ENCODE measurements around the gene PRR23E. TPM values are rescaled to one million over a fixed set of nuclear protein-coding genes. Genes with fewer than 3 reads are reported as not detected.

Gene PRR23E
- total and polyA plus RNA-seq, 4 donors: not detected

DNA sequence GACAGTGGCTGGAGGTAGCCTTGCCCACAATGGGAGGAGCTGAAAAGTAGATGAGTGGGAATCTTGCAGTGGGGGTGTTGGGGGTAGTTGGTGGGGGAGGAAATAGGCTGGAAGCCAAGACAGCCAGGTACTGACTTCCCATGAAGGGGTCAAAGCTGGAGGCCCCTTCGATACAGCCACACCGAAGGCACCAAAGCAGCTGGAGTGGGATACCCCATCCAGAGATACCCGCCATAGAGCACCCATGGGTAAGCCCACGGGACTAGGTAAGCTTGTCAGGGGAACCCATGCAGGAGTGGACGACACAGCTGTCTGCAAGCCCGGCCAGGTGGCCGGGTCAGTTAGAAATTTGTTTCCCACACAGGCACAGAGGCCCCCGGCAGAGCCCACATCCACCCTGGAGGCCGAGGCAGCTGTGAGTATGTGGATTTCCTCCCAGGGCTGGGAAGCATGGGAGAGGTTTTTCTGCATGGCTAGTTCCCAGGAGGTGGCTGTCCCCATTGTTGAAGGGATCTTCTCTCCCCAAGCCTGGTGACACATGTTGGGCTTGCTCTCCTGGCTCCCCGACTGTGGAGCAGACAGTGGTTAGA is 28.6 kb downstream of the PRR23E start:
- 84% methylated on average over 9 of the region's 10 CpGs for WGBS (ENCODE audit: insufficient coverage)
- DNase-seq (ENCODE audit: low read depth in 4 of 6, low spot score in 6 of 6): no peak
- no peaks in the 10 kb centered on the region for H3K27me3 ChIP-seq (ENCODE audit: control insufficient read depth, insufficient read depth, low read length)

DNA sequence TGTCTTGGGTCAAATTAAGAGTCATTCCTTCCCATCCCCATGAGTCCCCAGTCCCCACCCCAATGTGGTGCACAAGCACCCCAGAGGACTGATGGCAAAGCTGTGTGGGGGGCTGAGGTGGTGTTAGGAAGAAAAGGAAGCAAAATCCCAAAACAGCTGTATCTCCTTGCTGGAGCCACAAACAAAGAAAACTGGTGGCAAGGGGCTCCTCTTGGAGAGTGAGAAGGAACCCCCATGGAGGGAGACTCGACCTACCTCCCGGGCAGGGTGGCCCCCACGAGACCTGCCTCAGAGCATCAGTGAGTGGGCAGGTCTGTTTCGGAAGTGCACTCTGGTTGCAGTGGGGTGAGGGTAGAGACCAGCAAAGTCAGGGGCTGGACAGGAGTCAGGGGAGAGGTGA is 29.2 kb downstream of the PRR23E start:
- WGBS (ENCODE audit: insufficient coverage): 96% methylated on average over 4 of the region's 4 CpGs

More for the DNA sequence above, 28.6 kb downstream of the PRR23E start:
- no peak overlapping the region for H3K4me3 ChIP-seq (ENCODE audit: low read depth, low read length)
- H3K36me3 ChIP-seq (ENCODE audit: control insufficient read depth, insufficient read depth, low read length): no peaks in the 10 kb centered on the region
- H3K9me3 ChIP-seq (ENCODE audit: control insufficient read depth, insufficient read depth, low read length): peaks cover 3% of the 10 kb centered on the region
- no peak overlapping the region for H3K27ac ChIP-seq (ENCODE audit: low read depth, low read length)
- peaks cover 5% of the 10 kb centered on the region for H3K4me1 ChIP-seq (ENCODE audit: control insufficient read depth, insufficient read depth, low read length)

DNA sequence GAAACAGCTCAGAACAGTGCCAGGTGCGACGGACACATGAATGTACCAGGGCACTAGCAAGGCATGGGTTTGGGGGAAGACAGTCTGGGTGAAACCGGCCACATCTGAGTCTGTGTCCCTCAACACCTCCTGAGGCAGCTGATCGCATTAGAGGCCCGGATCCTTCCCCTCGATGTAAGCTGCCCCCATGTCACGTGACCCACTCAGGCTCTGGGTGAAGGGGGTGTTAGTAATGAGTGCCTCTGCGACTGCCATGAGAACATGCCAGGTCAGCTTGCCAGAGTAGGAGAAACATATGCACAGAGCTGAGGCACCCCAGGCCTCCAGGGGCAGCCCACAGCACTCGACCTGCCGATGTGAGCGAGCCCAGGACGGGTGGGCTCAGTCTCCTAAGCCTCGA is 29.7 kb downstream of the PRR23E start:
- H3K27me3 ChIP-seq (ENCODE audit: control insufficient read depth, insufficient read depth, low read length): no peaks in the 10 kb centered on the region

More for the DNA sequence above, 29.2 kb downstream of the PRR23E start:
- Histone ChIP-seq H3K4me3 (ENCODE audit: low read depth, low read length) (no peak overlapping the region), H3K4me1 (ENCODE audit: control insufficient read depth, insufficient read depth, low read length) (peaks cover 5% of the 10 kb centered on the region), H3K27me3 (ENCODE audit: control insufficient read depth, insufficient read depth, low read length) (no peaks in the 10 kb centered on the region), H3K36me3 (ENCODE audit: control insufficient read depth, insufficient read depth, low read length) (no peaks in the 10 kb centered on the region), H3K27ac (ENCODE audit: low read depth, low read length) (no peak overlapping the region), H3K9me3 (ENCODE audit: control insufficient read depth, insufficient read depth, low read length) (peaks cover 3% of the 10 kb centered on the region)
- no peak for DNase-seq (ENCODE audit: low read depth in 4 of 6, low spot score in 6 of 6)

DNA sequence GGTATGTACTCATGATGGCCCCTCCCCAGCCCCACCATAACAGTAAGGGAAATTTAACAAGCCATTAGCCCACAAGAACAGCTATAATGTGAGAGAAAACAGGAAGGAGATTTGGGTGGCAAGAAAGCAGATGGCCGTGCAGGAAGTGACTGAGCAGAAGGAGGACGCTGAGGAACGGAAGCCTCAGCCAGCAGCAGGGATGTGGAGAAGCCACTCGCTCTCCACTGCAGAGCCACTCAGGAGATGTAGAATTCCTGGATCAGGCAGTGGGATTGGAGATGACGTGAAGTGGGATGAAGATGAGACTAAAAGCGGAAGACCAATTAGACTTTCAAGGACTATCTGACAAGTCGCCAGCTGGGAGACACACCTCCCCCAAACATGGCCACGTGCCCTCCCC is 31.2 kb downstream of the PRR23E start:
- no peak for DNase-seq (ENCODE audit: low read depth in 4 of 6, low spot score in 6 of 6)
- Histone ChIP-seq H3K27ac (ENCODE audit: low read depth, low read length) (no peak overlapping the region), H3K4me1 (ENCODE audit: control insufficient read depth, insufficient read depth, low read length) (peaks cover 5% of the 10 kb centered on the region), H3K27me3 (ENCODE audit: control insufficient read depth, insufficient read depth, low read length) (no peaks in the 10 kb centered on the region), H3K9me3 (ENCODE audit: control insufficient read depth, insufficient read depth, low read length) (peaks cover 3% of the 10 kb centered on the region), H3K4me3 (ENCODE audit: low read depth, low read length) (no peak overlapping the region), H3K36me3 (ENCODE audit: control insufficient read depth, insufficient read depth, low read length) (no peaks in the 10 kb centered on the region)
- 81% methylated on average over 3 of the region's 8 CpGs for WGBS (ENCODE audit: insufficient coverage)

More for the DNA sequence above, 29.7 kb downstream of the PRR23E start:
- Histone ChIP-seq H3K4me3 (ENCODE audit: low read depth, low read length) (no peak overlapping the region), H3K27ac (ENCODE audit: low read depth, low read length) (no peak overlapping the region), H3K4me1 (ENCODE audit: control insufficient read depth, insufficient read depth, low read length) (peaks cover 5% of the 10 kb centered on the region), H3K36me3 (ENCODE audit: control insufficient read depth, insufficient read depth, low read length) (no peaks in the 10 kb centered on the region), H3K9me3 (ENCODE audit: control insufficient read depth, insufficient read depth, low read length) (peaks cover 3% of the 10 kb centered on the region)
- 84% methylated on average over 13 of the region's 13 CpGs for WGBS (ENCODE audit: insufficient coverage)
- no peak for DNase-seq (ENCODE audit: low read depth in 4 of 6, low spot score in 6 of 6)

DNA sequence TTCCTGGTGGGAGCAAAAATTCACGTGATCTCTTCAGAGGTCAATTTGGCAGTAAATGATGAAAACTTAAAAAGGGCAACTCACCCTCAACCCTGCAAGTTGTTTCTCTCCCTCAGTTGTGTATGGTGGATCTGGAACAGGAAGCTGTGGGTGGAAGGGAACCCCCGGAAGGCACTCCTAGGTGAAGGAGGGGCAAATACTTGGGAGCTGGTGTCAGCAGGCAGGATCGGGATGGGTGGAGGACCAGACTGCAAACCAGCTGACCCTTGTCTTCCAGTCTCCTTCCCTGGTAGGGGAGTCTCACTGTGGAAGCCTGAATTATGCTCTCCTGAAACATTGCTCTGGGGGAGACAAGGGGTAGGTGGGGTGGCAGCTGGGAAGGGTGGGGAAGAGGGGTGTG is 33.5 kb downstream of the PRR23E start:
- Histone ChIP-seq H3K36me3 (ENCODE audit: control insufficient read depth, insufficient read depth, low read length) (no peaks in the 10 kb centered on the region), H3K4me1 (ENCODE audit: control insufficient read depth, insufficient read depth, low read length) (no peaks in the 10 kb centered on the region), H3K27ac (ENCODE audit: low read depth, low read length) (no peak overlapping the region), H3K27me3 (ENCODE audit: control insufficient read depth, insufficient read depth, low read length) (no peaks in the 10 kb centered on the region), H3K9me3 (ENCODE audit: control insufficient read depth, insufficient read depth, low read length) (peaks cover 3% of the 10 kb centered on the region), H3K4me3 (ENCODE audit: low read depth, low read length) (no peak overlapping the region)
- no peak for DNase-seq (ENCODE audit: low read depth in 4 of 6, low spot score in 6 of 6)
- WGBS (ENCODE audit: insufficient coverage): 89% methylated on average over 2 of the region's 3 CpGs

DNA sequence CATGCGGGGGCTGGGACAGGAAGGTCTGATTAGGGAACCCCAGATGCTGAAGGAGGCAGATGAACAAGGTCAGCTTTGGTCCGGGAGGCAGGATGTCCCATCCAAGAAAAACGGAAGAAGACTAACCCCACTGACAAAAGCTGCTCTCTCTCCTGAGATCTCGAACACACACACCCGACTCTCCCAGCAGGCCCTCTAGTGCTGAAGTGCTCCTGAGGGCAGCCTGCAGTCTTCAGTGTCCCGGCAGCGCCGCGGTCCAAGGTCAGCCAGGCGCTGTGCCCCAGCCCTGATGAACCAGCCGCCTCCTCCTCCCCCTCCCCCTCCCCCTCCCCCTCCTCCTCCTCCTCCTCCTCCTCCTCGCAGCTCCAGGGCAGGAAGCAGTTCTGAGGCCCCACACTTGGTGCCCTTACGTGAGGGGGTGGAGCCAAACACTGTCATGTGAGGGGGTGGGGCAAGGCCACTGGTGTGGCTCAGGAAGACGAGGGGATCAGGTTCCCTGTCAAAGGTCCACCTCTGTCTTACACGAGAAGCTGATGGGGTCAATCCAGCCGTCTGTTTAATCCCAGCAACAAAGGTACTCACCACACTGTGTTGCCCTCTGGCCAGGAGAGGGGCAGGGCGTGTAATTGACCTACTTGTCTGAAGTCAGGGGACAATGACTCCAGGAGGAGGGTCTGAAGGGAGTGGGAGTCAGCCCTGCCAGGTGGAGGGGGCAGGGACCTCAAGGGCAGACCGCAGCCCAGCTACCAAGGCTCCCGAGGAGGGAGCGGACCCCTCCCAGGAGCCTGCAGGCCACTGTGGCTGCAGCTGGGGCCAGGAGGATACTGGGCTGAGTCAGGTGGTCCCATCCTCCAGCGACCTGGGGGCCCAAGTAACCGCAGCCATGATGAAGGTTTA is 34.3 kb downstream of the PRR23E start:
- no peaks in the 10 kb centered on the region for H3K36me3 ChIP-seq (ENCODE audit: control insufficient read depth, insufficient read depth, low read length)
- H3K4me1 ChIP-seq (ENCODE audit: control insufficient read depth, insufficient read depth, low read length): no peaks in the 10 kb centered on the region
- WGBS (ENCODE audit: insufficient coverage): 52% methylated on average over 12 of the region's 22 CpGs
- H3K27me3 ChIP-seq (ENCODE audit: control insufficient read depth, insufficient read depth, low read length): no peaks in the 10 kb centered on the region
- no peak overlapping the region for H3K27ac ChIP-seq (ENCODE audit: low read depth, low read length)
- DNase-seq (ENCODE audit: low read depth in 4 of 6, low spot score in 6 of 6): no peak
- H3K9me3 ChIP-seq (ENCODE audit: control insufficient read depth, insufficient read depth, low read length): peaks cover 3% of the 10 kb centered on the region
- H3K4me3 ChIP-seq (ENCODE audit: low read depth, low read length): no peak overlapping the region

DNA sequence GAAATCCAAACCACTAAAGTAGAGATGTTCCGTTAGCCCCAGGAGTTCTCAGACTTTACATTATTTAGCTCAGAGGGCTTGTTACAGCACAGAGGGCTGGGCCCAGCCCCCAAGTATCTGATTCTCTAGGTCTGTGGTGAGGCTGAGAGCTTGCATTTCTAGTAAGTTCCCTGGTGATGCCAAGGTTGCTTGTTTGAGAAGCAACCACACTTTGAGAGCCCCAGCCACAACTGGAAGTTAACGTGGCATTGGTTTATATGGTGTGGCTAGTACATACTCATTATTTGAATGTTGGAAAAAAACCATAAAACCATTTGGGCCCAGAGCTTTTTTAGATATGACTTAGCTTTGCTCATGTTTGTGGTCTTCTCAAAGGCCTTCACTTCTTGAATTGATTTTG is 35.9 kb downstream of the PRR23E start:
- Histone ChIP-seq H3K27ac (ENCODE audit: low read depth, low read length) (no peak overlapping the region), H3K4me1 (ENCODE audit: control insufficient read depth, insufficient read depth, low read length) (no peaks in the 10 kb centered on the region), H3K36me3 (ENCODE audit: control insufficient read depth, insufficient read depth, low read length) (no peaks in the 10 kb centered on the region), H3K27me3 (ENCODE audit: control insufficient read depth, insufficient read depth, low read length) (no peaks in the 10 kb centered on the region), H3K4me3 (ENCODE audit: low read depth, low read length) (no peak overlapping the region), H3K9me3 (ENCODE audit: control insufficient read depth, insufficient read depth, low read length) (peaks cover 3% of the 10 kb centered on the region)
- 92% methylated on average over 1 of the region's 2 CpGs for WGBS (ENCODE audit: insufficient coverage)
- DNase-seq (ENCODE audit: low read depth in 4 of 6, low spot score in 6 of 6): no peak

DNA sequence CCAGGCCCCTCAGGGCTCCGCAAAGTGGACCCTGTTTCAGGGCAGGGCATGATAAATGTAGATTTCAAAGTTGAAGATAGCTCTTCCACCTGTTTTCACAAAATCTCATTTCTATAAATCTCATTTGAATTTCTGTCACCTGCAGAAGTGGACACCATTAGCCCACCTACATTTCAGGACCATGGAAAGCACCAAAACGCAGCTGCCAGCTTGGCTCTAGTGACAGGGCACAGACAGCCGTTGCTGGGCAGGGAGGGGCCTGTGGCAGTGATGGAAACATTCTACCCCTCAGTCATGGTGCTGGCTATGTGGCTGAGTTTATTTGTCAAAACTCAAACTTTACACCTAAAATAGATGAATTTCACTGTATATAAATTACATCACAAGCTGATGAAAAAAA is 40.4 kb downstream of the PRR23E start:
- H3K9me3 ChIP-seq (ENCODE audit: control insufficient read depth, insufficient read depth, low read length): no peaks in the 10 kb centered on the region
- no peaks in the 10 kb centered on the region for H3K4me1 ChIP-seq (ENCODE audit: control insufficient read depth, insufficient read depth, low read length)
- no peak for DNase-seq (ENCODE audit: low read depth in 4 of 6, low spot score in 6 of 6)
- WGBS (ENCODE audit: insufficient coverage): no CpG with 5 or more reads among the region's 3 CpGs
- no peaks in the 10 kb centered on the region for H3K36me3 ChIP-seq (ENCODE audit: control insufficient read depth, insufficient read depth, low read length)
- no peaks in the 10 kb centered on the region for H3K27me3 ChIP-seq (ENCODE audit: control insufficient read depth, insufficient read depth, low read length)
- H3K4me3 ChIP-seq (ENCODE audit: low read depth, low read length): no peak overlapping the region
- no peak overlapping the region for H3K27ac ChIP-seq (ENCODE audit: low read depth, low read length)

DNA sequence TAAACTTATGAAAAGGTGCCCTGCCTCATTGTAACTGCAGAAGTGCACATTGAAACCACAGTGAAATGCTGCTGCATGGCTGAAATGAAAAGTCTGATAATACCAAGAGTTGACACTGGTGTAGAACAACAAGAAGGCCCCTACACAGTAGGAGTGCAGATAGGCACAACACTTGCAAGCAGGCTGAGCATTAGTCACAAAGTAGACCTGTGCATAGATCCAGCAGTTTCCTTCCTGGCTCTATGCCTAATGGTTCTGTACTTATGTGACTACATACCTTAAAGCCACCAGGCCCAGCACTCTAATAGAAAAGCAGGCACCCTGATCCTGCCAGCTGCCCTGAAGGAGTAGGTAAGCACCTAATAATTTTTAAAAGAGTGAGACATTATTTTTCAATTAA is 41.8 kb downstream of the PRR23E start:
- no peaks in the 10 kb centered on the region for H3K36me3 ChIP-seq (ENCODE audit: control insufficient read depth, insufficient read depth, low read length)
- no peak overlapping the region for H3K4me3 ChIP-seq (ENCODE audit: low read depth, low read length)
- no peaks in the 10 kb centered on the region for H3K4me1 ChIP-seq (ENCODE audit: control insufficient read depth, insufficient read depth, low read length)
- H3K9me3 ChIP-seq (ENCODE audit: control insufficient read depth, insufficient read depth, low read length): no peaks in the 10 kb centered on the region
- DNase-seq (ENCODE audit: low read depth in 4 of 6, low spot score in 6 of 6): no peak
- no peaks in the 10 kb centered on the region for H3K27me3 ChIP-seq (ENCODE audit: control insufficient read depth, insufficient read depth, low read length)
- H3K27ac ChIP-seq (ENCODE audit: low read depth, low read length): no peak overlapping the region

DNA sequence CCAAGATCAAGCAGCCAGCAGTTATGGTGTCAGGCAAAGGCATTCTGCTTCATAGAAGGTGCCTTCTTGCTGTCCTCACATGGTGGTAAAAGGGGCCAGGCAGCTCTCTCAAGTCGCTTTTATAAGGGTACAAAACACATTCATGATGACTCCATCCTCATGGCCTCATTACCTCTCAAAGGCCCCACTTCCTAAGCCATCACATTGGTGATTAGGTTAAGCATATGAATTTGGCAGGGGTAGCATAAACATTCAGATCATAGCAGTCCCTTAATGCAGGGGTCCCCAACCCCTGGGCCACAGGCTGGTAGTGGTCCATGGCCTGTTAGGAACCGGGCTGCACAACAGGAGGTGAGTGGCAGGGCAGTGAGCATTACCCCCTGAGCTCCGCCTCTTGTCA is 42.8 kb downstream of the PRR23E start:
- no peak for DNase-seq (ENCODE audit: low read depth in 4 of 6, low spot score in 6 of 6)
- no peaks in the 10 kb centered on the region for H3K9me3 ChIP-seq (ENCODE audit: control insufficient read depth, insufficient read depth, low read length)
- 88% methylated on average over 2 of the region's 3 CpGs for WGBS (ENCODE audit: insufficient coverage)
- H3K27ac ChIP-seq (ENCODE audit: low read depth, low read length): no peak overlapping the region
- H3K27me3 ChIP-seq (ENCODE audit: control insufficient read depth, insufficient read depth, low read length): no peaks in the 10 kb centered on the region
- no peaks in the 10 kb centered on the region for H3K4me1 ChIP-seq (ENCODE audit: control insufficient read depth, insufficient read depth, low read length)
- H3K36me3 ChIP-seq (ENCODE audit: control insufficient read depth, insufficient read depth, low read length): no peaks in the 10 kb centered on the region
- H3K4me3 ChIP-seq (ENCODE audit: low read depth, low read length): no peak overlapping the region
